Coronary artery (tissue), 2 donors: ENCODE measurements around the gene SHMT2.

Experiments used
- DNase-seq: peaks from one replicate; pipeline ENCODE4 v3.0.0-alpha.2; 2017; ENCODE audit warnings: low spot score
- H3K27ac ChIP-seq, 2 donors: fragments of 200-600 bp; sonication (generic); one replicate each; pipeline ENCODE4 v1.5.1; 2016 to 2019
- H3K4me3 ChIP-seq: fragments of 200-600 bp; sonication (generic); 2 replicates; pipeline ENCODE4 v1.5.1; 2016; ENCODE audit warnings: mild to moderate bottlenecking, moderate library complexity
- CTCF ChIP-seq: fragments of 200-600 bp; sonication (generic); IDR thresholded peaks from one replicate; pipeline ENCODE4 v1.5.1; 2019; ENCODE audit warnings: antibody characterized with exemption

SHMT2 gene

DNA sequence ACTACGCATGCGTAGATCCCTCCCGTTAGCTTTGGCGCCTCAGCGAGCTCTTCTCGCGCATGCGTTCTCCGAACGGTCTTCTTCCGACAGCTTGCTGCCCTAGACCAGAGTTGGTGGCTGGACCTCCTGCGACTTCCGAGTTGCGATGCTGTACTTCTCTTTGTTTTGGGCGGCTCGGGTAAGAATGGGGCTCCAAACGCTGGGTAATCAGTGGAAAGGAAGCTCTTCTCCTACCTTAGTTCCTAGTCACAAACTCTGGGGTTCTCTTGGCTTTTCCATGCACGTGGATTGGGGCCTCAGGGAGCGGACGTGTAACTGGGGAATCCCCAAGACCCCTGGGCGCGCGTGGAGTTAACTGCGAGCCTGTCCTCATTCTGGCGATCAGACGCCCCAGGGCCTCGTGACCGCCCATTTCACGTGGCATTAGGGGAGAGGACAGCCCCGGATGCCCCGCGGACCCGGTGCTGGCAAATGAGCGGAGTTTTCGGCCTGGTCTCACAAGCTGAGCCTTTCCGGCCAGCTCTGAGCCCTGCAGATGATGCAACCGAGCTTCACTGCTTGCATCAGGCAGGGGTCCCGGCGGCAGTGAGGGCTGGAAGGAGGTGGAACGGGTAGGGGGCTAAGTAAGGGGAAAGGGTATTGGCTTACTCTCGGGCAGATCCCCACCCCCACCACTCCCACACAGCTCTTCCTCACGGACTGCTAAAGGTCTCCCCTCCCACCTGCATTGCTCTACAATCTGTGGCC, at the start of gene SHMT2:
SHMT2 (plus strand) TSS at position 78 of the 747 bp plus-strand sequence; CDS start at position 146, 68 bp downstream.
- peak; percentile 94 for DNase-seq
- Histone ChIP-seq H3K4me3 (peak within 1 kb of the TSS; percentile 78), H3K27ac (peak within 1 kb of the TSS; percentile 54 to 88)
- no peak for TF ChIP-seq CTCF

GRCh38 chr12:57180321-57180989, 49.1 kb upstream of the SHMT2 start:
- peak overlapping the region in 1 of 2 donors; percentile 2 for H3K27ac ChIP-seq
- H3K4me3 ChIP-seq = no peak overlapping the region
- no peak for TF ChIP-seq CTCF
- no peak for DNase-seq

GRCh38 chr12:57181072-57181471, 48.4 kb upstream of the SHMT2 start:
- no peak overlapping the region for H3K4me3 ChIP-seq
- no peak overlapping the region for H3K27ac ChIP-seq
- no peak for DNase-seq
- TF ChIP-seq CTCF = no peak

- H3K4me3 ChIP-seq = no peak overlapping the region
- no peak for TF ChIP-seq CTCF
- no peak overlapping the region for H3K27ac ChIP-seq
- no peak for DNase-seq
These were observed 47.9 kb upstream of the SHMT2 start for GRCh38 chr12:57181561-57182155.

DNA sequence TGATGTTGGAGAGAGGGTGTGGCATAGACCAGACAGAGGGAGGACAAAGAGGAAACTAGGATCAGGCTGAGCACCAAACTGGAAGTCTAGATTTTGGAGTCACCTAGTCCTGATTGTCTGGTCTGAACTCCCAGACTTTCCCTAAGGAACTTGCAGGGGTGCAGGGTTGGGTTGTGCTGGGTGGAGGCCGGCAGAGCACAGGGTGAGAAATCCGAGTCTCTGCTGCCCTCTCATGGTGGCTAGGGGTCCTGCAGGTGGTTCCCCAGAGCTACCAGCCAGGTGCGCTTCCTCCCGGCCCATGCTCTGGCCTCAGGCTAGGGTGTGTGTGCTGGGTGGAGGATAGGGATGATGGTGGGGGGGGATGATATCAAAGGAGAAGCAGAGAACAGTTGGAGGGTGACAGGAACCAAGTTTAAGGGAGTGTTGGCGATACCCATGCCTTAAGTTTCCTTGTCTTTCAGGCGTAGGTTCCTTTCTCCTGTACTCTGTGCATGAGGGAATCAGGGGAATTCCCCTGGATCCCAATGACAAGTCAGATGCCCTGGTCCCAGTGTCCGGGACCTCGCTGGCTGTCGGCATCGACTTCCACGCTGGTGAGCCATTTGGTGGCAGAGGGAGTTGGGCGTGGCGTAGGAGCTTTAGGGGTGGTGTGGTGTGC, 46.5 kb upstream of the SHMT2 start:
- peak; percentile 82 for TF ChIP-seq CTCF
- no peak for DNase-seq
- Histone ChIP-seq H3K27ac (no peak overlapping the region), H3K4me3 (no peak overlapping the region)

DNA sequence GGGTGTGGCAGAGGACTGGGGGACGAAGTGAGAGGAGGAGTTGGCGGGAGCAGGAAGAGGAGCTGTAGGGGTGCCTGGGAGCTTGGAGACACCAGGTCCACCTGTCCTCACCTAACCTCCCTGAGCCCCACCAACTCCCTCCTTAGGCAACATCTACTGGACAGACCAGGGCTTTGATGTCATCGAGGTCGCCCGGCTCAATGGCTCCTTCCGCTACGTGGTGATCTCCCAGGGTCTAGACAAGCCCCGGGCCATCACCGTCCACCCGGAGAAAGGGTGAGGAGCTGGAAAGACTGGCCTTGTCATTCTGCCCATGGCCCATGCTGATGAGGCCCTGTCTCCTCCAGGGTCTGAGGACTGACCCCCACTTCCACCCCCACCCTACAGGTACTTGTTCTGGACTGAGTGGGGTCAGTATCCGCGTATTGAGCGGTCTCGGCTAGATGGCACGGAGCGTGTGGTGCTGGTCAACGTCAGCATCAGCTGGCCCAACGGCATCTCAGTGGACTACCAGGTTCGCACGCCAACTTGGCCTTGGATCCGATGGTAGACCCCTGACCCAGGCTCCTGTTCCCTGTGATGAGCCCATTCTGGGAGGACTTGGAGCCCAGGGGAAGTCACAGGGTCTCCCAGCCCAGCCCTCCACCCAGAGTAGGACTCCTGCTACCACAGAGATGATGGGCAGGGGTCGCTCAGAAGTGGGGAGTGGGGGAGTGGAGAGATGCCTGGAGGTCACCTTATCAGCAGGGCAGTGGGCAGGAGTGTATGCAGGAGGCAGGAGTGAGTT, 45.4 kb upstream of the SHMT2 start:
- Histone ChIP-seq H3K27ac (no peak overlapping the region), H3K4me3 (no peak overlapping the region)
- no peak for DNase-seq
- TF ChIP-seq CTCF = no peak
